ENCODE data around the gene CORO2A. TPM values are rescaled to one million over a fixed set of nuclear protein-coding genes. Genes with fewer than 3 reads are reported as not detected.

CORO2A gene
- total and polyA plus RNA-seq, 11 donors: 0.09 to 2.2 (median 0.22) TPM

GRCh38 chr9:98195671-98196070, 3.2 kb upstream of the CORO2A start:
- 70 to 89% (median 82%) methylated on average over 3 to 4 of the region's 4 CpGs for WGBS, 4 donors
- H3K4me3 ChIP-seq: no peak overlapping the region
- TF ChIP-seq CTCF (IDR thresholded peaks at IDR 0.05) (no peak), POLR2A (IDR thresholded peaks at IDR 0.05) (no peak)
- intact Hi-C loops (cut with DNase I): no loop called here
- peaks cover 0 to 16% (median 0%) of the 10 kb centered on the region in 9 donors for H3K36me3 ChIP-seq
- ATAC-seq (no peak), DNase-seq (no peak)
- H3K4me1 ChIP-seq: peaks cover 0 to 12% (median 6%) of the 10 kb centered on the region in 12 donors
- no peak overlapping the region for H3K27ac ChIP-seq
- no peaks in the 10 kb centered on the region for H3K9me3 ChIP-seq
- no peaks in the 10 kb centered on the region for H3K27me3 ChIP-seq

GRCh38 chr9:98193336-98193944, 1.0 kb upstream of the CORO2A start:
- ATAC-seq: no peak

GRCh38 chr9:98191671-98192502, 550 bp downstream of the CORO2A start:
- TF ChIP-seq POLR2A (IDR thresholded peaks at IDR 0.05): no peak
- TF ChIP-seq CTCF (IDR thresholded peaks at IDR 0.05): no peak
- Histone ChIP-seq H3K27me3 (no peaks in the 10 kb centered on the region), H3K27ac (no peak overlapping the region), H3K9me3 (no peaks in the 10 kb centered on the region), H3K4me1 (peaks cover 0 to 12% (median 6%) of the 10 kb centered on the region in 12 donors), H3K36me3 (no peaks in the 10 kb centered on the region), H3K4me3 (peak overlapping the region; percentile 45 to 79 (median 70))
- intact Hi-C loops (cut with DNase I): no loop called here
- peak in 3 of 4 donors; percentile 8 to 26 (median 8) for ATAC-seq
- WGBS, 4 donors: 15 to 27% (median 18%) methylated on average over 14 to 47 of the region's 47 CpGs
- DNase-seq: peak in 1 of 5 donors; percentile 33

More at GRCh38 chr9:98193336-98193944, 1.0 kb upstream of the CORO2A start:
- no peak for DNase-seq
- 54 to 71% (median 62%) methylated on average over 8 of the region's 8 CpGs for WGBS, 4 donors
- Histone ChIP-seq H3K27ac (peak overlapping the region in 5 of 12 donors; percentile 25 to 67 (median 49)), H3K4me1 (peaks cover 0 to 12% (median 6%) of the 10 kb centered on the region in 12 donors), H3K9me3 (no peaks in the 10 kb centered on the region), H3K4me3 (peak overlapping the region in 11 of 12 donors; percentile 51 to 79 (median 70)), H3K27me3 (no peaks in the 10 kb centered on the region), H3K36me3 (no peaks in the 10 kb centered on the region)
- TF ChIP-seq POLR2A (IDR thresholded peaks at IDR 0.05): no peak
- TF ChIP-seq CTCF (IDR thresholded peaks at IDR 0.05): no peak
- intact Hi-C loops (cut with DNase I): no loop called here

- TF ChIP-seq POLR2A (IDR thresholded peaks at IDR 0.05): no peak
- TF ChIP-seq CTCF (IDR thresholded peaks at IDR 0.05): no peak
- ATAC-seq: no peak
- intact Hi-C loops (cut with DNase I): no loop called here
- H3K9me3 ChIP-seq: no peaks in the 10 kb centered on the region
- WGBS, 4 donors: 74 to 84% (median 83%) methylated on average over 4 to 5 of the region's 5 CpGs; no CpG with 5 or more reads in 1 of the 4 donors
- no peak overlapping the region for H3K27ac ChIP-seq
- H3K4me3 ChIP-seq: peak overlapping the region in 1 of 12 donors; percentile 70
- no peaks in the 10 kb centered on the region for H3K36me3 ChIP-seq
- H3K27me3 ChIP-seq: no peaks in the 10 kb centered on the region
- no peak for DNase-seq
- peaks cover 0 to 12% (median 6%) of the 10 kb centered on the region in 12 donors for H3K4me1 ChIP-seq
Measured at GRCh38 chr9:98191181-98191608, 1.2 kb downstream of the CORO2A start.

Data from heart left ventricle (tissue), 16 donors.